Measurements from ENCODE around the gene DNLZ. TPM values are rescaled to one million over a fixed set of nuclear protein-coding genes. Genes with fewer than 3 reads are reported as not detected.
A peak's percentile ranks its signal among the peaks of the same experiment; 100 is the strongest.

The DNLZ gene
- total and polyA plus RNA-seq, 10 of the 15 experiments (the other 5 are each of a cell fraction or from before 2014, with no cell fraction given), result 0.66 to 29.7 (median 14.7) TPM; not detected in 1

- H3K4me1 ChIP-seq (ENCODE audit: control insufficient read depth, insufficient read depth, low read length), result no peaks in the 10 kb centered on the region
- DNase-seq (ENCODE audit: low read depth, low spot score), result no peak
- in situ Hi-C loops (cut with MboI), result loop anchor here (5.0 kb wide), 1 partner anchor 58 kb away; no protein-coding TSS in a partner anchor
- no peaks in the 10 kb centered on the region for H3K9me3 ChIP-seq (replicated peaks; ENCODE audit: control insufficient read depth, insufficient read depth, low read length)
- POLR2A ChIA-PET, result no interaction called here
- H3K79me2 ChIP-seq (ENCODE audit: control insufficient read depth, insufficient read depth, low read length), result no peaks in the 10 kb centered on the region
- no peak overlapping the region for H2AFZ ChIP-seq (ENCODE audit: control insufficient read depth, low read depth, low read length)
- intact Hi-C loops (cut with micrococcal nuclease; ENCODE audit: unreplicated experiment), result loop anchor here (1.0 kb wide), 1 partner anchor 61 kb away; the partner anchor contains the start of gene SNAPC4
- no peaks in the 10 kb centered on the region for H3K27me3 ChIP-seq (replicated peaks in 1 of 2; ENCODE audit: control insufficient read depth in 2 of 2, insufficient read depth in 2 of 2, low read length in 1 of 2)
- H3K4me2 ChIP-seq (ENCODE audit: control insufficient read depth, insufficient read depth), result no peak overlapping the region
- H3K36me3 ChIP-seq (ENCODE audit: control insufficient read depth in 2 of 2, insufficient read depth in 2 of 2, low read length in 1 of 2), result no peaks in the 10 kb centered on the region
- H3K9ac ChIP-seq (ENCODE audit: control insufficient read depth, insufficient read depth, low read length), result no peak overlapping the region
- no peak overlapping the region for H3K27ac ChIP-seq (ENCODE audit: control insufficient read depth, insufficient read depth)
- RAD21 ChIA-PET (ENCODE audit: unreplicated experiment), result no interaction called here
- H3K4me3 ChIP-seq, result no peak overlapping the region
- no peaks in the 10 kb centered on the region for H4K20me1 ChIP-seq (ENCODE audit: control insufficient read depth, insufficient read depth)
- peak; percentile 93 for ATAC-seq
- no peak for FAIRE-seq
- WGBS (ENCODE audit: insufficient coverage, insufficient replicate concordance, low lambda C conversion rate, missing lambda C conversion rate), result 28% methylated on average over 32 of the region's 32 CpGs
- BruUV-seq (replicated peaks), result no TSS peak
- CTCF ChIA-PET, result interaction anchor here (0.7 kb wide), 1 partner anchor 24 kb away, joined by 3 read pairs; no protein-coding TSS in a partner anchor
- SMC1A ChIA-PET (ENCODE audit: uncharacterized antibody, unreplicated experiment), result interaction anchor here (1.2 kb wide), 1 partner anchor 24 kb away, joined by 4 read pairs; no protein-coding TSS in a partner anchor
- TF ChIP-seq TCF7 (IDR thresholded peaks at IDR 0.05; ENCODE audit: borderline replicate concordance) (no peak), MTA3 (IDR thresholded peaks at IDR 0.05; ENCODE audit: borderline replicate concordance, low read length) (no peak), IKZF1 (conservative IDR thresholded peaks at IDR 0.05) (no peak), MTA2 (IDR thresholded peaks at IDR 0.05; ENCODE audit: low read depth) (no peak), POU2F2 (IDR thresholded peaks at IDR 0.05; ENCODE audit: borderline replicate concordance, low read depth, low read length) (no peak), RB1 (IDR thresholded peaks at IDR 0.05; ENCODE audit: borderline replicate concordance) (no peak), RAD21 (IDR thresholded peaks at IDR 0.05; ENCODE audit: insufficient read depth, low read depth, low read length) (peak; percentile 76), RUNX3 (IDR thresholded peaks at IDR 0.05; ENCODE audit: low read length) (peak; percentile 58; the same call in 1 of the 2 replicates), MAX (IDR thresholded peaks at IDR 0.05; ENCODE audit: low read depth, low read length) (no peak), POLR2AphosphoS5 (IDR thresholded peaks at IDR 0.05; ENCODE audit: low read length) (no peak), ZBTB40 (IDR thresholded peaks at IDR 0.05; ENCODE audit: borderline replicate concordance) (no peak), RELA (IDR thresholded peaks at IDR 0.05; ENCODE audit: borderline replicate concordance, partially characterized antibody) (peak; percentile 32), SMC3 (IDR thresholded peaks at IDR 0.05; ENCODE audit: borderline replicate concordance, low read length) (peak; percentile 88), PBX3 (IDR thresholded peaks at IDR 0.05; ENCODE audit: insufficient replicate concordance, low read depth, low read length) (no peak), CTCF (IDR thresholded peaks at IDR 0.05 in 2 of 3, conservative IDR thresholded peaks at IDR 0.05 in 1 of 3; ENCODE audit: control insufficient read depth in 2 of 3, extremely low read depth in 1 of 3, insufficient read depth in 1 of 3, low read depth in 3 of 3, low read length in 3 of 3) (peak; percentile 84 to 98 (median 97)), JUND (IDR thresholded peaks at IDR 0.05; ENCODE audit: low read depth, low read length) (no peak)
These were observed 24.2 kb downstream of the DNLZ start for GRCh38 chr9:136339173-136339957.

All from GM12878 (cell line).